Psoas muscle (tissue), 8 donors: ENCODE measurements around the gene GHR. TPM values are rescaled to one million over a fixed set of nuclear protein-coding genes. Genes with fewer than 3 reads are reported as not detected.

Experiments used
- ATAC-seq, 4 donors: fragments of 200-7000 bp; cut with Tn5 transposase; one replicate each; pipeline ENCODE4 v1.9.1; 2020; ENCODE audit warnings: moderate library complexity in 3 of 4, mild to moderate bottlenecking in 2 of 4
- DNase-seq, 2 donors: peaks; one replicate each; pipeline ENCODE4 v3.0.0-alpha.2; 2020
- H3K27ac ChIP-seq: fragments of 200-600 bp; one replicate; pipeline ENCODE4 v1.8.0; 2022
- H3K27me3 ChIP-seq, 3 donors: fragments of 200-600 bp in 1 of 3; one replicate each; pipeline versions ENCODE4 v1.6.1 to v1.8.0; 2013 to 2022; ENCODE audit warnings: low read length in 2 of 3, mild to moderate bottlenecking in 2 of 3, moderate library complexity in 1 of 3; ENCODE audit not compliant: insufficient read depth in 3 of 3
- H3K36me3 ChIP-seq, 2 donors: fragments of 200-600 bp in 1 of 2; one replicate each; pipeline versions ENCODE4 v1.6.1 to v1.8.0; 2013 to 2022; ENCODE audit warnings: low read depth in 1 of 2, mild to moderate bottlenecking in 1 of 2, moderate library complexity in 1 of 2; ENCODE audit not compliant: insufficient read depth in 1 of 2
- H3K4me1 ChIP-seq: fragments of 200-600 bp; one replicate; pipeline ENCODE4 v1.8.0; 2022
- H3K4me3 ChIP-seq: fragments of 200-600 bp; one replicate; pipeline ENCODE4 v1.8.0; 2022; ENCODE audit warnings: mild to moderate bottlenecking
- H3K9me3 ChIP-seq: fragments of 200-600 bp; one replicate; pipeline ENCODE4 v1.8.0; 2022
- WGBS, 3 donors: extraction: QIAGEN DNeasy Blood & Tissue Kit; methylation state at CpG; one replicate each; pipeline versions ENCODE4 v1.1.6 to v1.1.7; 2013; 5-methylcytosine and 5-hydroxymethylcytosine counted together
- intact Hi-C, 2 donors: fragments of 100-400 bp; cut with DNase I; formaldehyde crosslinking; loops; one replicate each; pipeline versions ENCODE4 v1.11.0 to v1.14.2; 2022
- polyA plus RNA-seq, 3 donors: library from polyadenylated mRNA; stranded (reverse); fragments of 200-250 nt; gene quantifications; one replicate each; pipeline ENCODE4 v1.2.3, GENCODE V29; 2013
- total RNA-seq, 4 donors: library from RNA; stranded (reverse); fragmentation: NEBNext Ultra II Directional in 2 of 4; extraction: Animal tissue kit (Norgen Biotek cat#: 25700) in 2 of 4; gene quantifications; one replicate each; pipeline versions ENCODE4 v1.2.1 to v1.2.4, GENCODE V29; 2021 to 2023
- TF ChIP-seq, protein P1 (sequence below): fragments of 200-600 bp; IDR thresholded peaks from one replicate; pipeline ENCODE4 v1.8.0; 2022; ENCODE audit warnings: antibody characterized with exemption
- donor health status: healthy with polysubstance abuse.
- donor health status: DM: no; HTN: no; CAD: no; lungs with moderate emphysema.
- donor health status: Bipolar disorder and iron deficiency.
- donor health status: healthy.
- donor health status: DM: yes; HTN: yes; CAD: no.
- donor health status: DM: no; HTN: no; CAD: no.
- donor health status: DM: no; HTN: no; CAD: no.
- donor health status: DM: yes; HTN: yes; CAD: no.

GHR gene
- total and polyA plus RNA-seq, 7 donors, result 12.4 to 60.3 (median 32.1) TPM

DNA sequence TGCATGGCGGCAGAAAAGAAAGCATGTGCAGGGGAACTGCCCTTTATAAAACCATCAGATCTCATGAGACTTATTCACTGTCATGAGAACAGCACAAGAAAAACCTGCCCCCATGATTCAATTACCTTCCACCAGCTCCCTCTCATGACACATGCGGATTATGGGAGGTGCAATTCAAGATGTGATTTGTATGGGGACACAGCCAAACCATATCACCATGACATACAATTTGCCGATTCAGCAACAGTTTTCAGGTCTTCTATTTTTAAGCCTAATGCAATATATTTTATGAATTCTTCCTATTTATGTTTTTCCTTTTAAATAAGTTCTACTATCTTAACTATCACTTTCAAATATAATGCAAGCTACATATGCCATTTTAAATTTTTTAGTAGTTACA is 242.6 kb downstream of the GHR start:
- H3K4me1 ChIP-seq, result no peaks in the 10 kb centered on the region
- no peaks in the 10 kb centered on the region for H3K27me3 ChIP-seq
- intact Hi-C loops, result no loop called here
- no peak overlapping the region for H3K4me3 ChIP-seq
- H3K9me3 ChIP-seq, result no peaks in the 10 kb centered on the region
- WGBS, 3 donors, result 57 to 87% (median 78%) methylated on average over 3 of the region's 3 CpGs
- no peak for DNase-seq
- H3K36me3 ChIP-seq, result no peaks in the 10 kb centered on the region
- H3K27ac ChIP-seq, result no peak overlapping the region
- TF ChIP-seq, protein P1, sequence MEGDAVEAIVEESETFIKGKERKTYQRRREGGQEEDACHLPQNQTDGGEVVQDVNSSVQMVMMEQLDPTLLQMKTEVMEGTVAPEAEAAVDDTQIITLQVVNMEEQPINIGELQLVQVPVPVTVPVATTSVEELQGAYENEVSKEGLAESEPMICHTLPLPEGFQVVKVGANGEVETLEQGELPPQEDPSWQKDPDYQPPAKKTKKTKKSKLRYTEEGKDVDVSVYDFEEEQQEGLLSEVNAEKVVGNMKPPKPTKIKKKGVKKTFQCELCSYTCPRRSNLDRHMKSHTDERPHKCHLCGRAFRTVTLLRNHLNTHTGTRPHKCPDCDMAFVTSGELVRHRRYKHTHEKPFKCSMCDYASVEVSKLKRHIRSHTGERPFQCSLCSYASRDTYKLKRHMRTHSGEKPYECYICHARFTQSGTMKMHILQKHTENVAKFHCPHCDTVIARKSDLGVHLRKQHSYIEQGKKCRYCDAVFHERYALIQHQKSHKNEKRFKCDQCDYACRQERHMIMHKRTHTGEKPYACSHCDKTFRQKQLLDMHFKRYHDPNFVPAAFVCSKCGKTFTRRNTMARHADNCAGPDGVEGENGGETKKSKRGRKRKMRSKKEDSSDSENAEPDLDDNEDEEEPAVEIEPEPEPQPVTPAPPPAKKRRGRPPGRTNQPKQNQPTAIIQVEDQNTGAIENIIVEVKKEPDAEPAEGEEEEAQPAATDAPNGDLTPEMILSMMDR, result no peak
- ATAC-seq, result no peak

DNA sequence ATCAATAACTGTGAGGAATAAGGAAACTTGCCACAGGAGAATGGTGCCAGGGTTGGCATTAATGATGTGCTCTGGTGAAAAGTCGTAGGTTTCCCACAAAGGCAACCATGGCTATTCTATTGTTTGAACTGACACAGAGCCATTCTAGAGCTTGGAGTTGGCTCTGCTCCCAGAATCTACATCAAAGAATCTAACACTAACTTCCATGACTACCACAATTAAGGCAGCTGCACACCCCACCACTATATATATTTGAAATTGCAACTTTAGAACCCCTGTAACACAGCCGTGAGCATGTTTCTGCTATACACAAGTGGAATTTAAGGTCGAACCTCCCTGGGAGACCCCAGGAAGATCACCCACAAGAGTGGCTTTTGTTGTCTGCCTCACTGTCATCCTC is 243.6 kb downstream of the GHR start:
- Histone ChIP-seq H3K27ac (no peak overlapping the region), H3K36me3 (no peaks in the 10 kb centered on the region), H3K4me3 (no peak overlapping the region), H3K27me3 (no peaks in the 10 kb centered on the region), H3K9me3 (no peaks in the 10 kb centered on the region), H3K4me1 (no peaks in the 10 kb centered on the region)
- WGBS, 3 donors, result 63 to 72% (median 66%) methylated on average over 3 of the region's 3 CpGs
- intact Hi-C loops, result no loop called here
- TF ChIP-seq, protein P1, result no peak
- ATAC-seq, result no peak
- no peak for DNase-seq

DNA sequence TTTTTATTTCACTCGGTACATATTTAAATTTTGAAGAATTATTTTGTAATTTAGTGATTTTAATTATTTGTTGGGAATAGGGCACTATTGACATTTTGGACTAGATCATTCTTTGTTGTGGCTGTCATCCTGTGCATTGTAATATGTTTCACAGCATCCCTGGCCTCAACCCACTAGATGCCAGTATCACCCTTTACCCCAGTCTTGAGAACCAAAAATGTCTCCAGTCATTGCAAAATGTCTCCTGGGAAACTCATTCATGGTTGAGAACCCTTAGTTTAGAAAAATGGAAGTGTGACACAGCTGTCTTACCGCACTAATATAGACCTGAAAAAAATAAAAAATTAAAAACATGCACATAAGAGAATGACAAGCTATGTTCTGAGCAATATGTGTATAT is 245.0 kb downstream of the GHR start:
- DNase-seq (no peak), ATAC-seq (no peak)
- Histone ChIP-seq H3K4me1 (no peaks in the 10 kb centered on the region), H3K27me3 (no peaks in the 10 kb centered on the region), H3K9me3 (peaks cover 11% of the 10 kb centered on the region), H3K4me3 (no peak overlapping the region), H3K36me3 (no peaks in the 10 kb centered on the region), H3K27ac (no peak overlapping the region)
- WGBS, 3 donors, result 92 to 99% (median 94%) methylated on average over 2 of the region's 2 CpGs
- TF ChIP-seq, protein P1, result no peak
- intact Hi-C loops, result no loop called here

DNA sequence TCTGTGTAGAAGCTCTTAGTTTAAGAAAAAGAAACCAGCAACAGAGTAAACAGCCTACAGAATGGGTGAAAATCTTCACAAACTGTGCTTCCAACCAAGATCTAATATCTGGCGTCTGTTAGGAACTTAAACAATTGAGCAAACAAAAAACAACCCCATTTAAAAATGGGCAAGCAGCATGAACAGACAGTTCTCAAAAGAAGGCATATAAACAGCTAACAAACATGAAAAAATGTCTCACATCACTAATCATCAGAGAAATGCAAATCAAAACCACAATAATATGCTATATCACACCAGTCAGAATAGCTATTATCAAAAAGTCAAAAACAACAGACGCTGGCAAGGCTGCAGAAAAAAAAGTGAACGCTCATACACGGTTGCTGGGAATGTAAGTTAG is 249.7 kb downstream of the GHR start:
- intact Hi-C loops, result loop anchor here (5.0 to 10.0 kb wide), 2 partner anchors 48 to 241 kb away; no protein-coding TSS in a partner anchor
- WGBS, 3 donors, result 97 to 99% (median 97%) methylated on average over 4 of the region's 4 CpGs
- TF ChIP-seq, protein P1, result no peak
- Histone ChIP-seq H3K36me3 (no peaks in the 10 kb centered on the region), H3K4me1 (peaks cover 19% of the 10 kb centered on the region), H3K27ac (no peak overlapping the region), H3K9me3 (peaks cover 13% of the 10 kb centered on the region), H3K27me3 (no peaks in the 10 kb centered on the region), H3K4me3 (no peak overlapping the region)
- DNase-seq (no peak), ATAC-seq (no peak)

DNA sequence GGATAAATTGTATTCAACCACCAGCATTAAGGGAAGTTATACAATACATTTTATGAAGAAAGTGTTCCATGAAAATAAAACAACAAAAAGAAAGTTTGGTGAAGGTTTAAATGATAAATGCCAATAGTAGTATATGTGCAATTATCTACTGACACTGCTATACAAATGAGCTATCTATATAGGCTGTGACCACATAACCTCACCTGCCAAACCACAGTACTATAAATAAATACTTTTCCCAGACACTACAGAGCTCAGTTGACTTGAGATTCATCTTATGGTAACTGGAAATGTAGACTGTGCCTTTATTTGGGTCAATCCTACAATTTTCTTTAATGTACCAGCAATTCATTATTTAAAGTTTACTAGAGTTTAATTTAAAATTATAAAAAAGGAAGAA is 252.4 kb downstream of the GHR start:
- H3K36me3 ChIP-seq, result no peaks in the 10 kb centered on the region
- DNase-seq, result no peak
- H3K27me3 ChIP-seq, result no peaks in the 10 kb centered on the region
- H3K4me3 ChIP-seq, result no peak overlapping the region
- peaks cover 19% of the 10 kb centered on the region for H3K4me1 ChIP-seq
- TF ChIP-seq, protein P1, result no peak
- intact Hi-C loops, result loop anchor here in 1 of 2 donors (10.0 kb wide), 1 partner anchor 51 kb away; no protein-coding TSS in a partner anchor
- peaks cover 13% of the 10 kb centered on the region for H3K9me3 ChIP-seq
- peak in 3 of 4 donors; percentile 67 to 92 (median 77) for ATAC-seq
- H3K27ac ChIP-seq, result peak overlapping the region; percentile 56
